Measurements from ENCODE around the gene CASKIN1. TPM values are rescaled to one million over a fixed set of nuclear protein-coding genes. Genes with fewer than 3 reads are reported as not detected.

CASKIN1 gene
- polyA plus RNA-seq, 10 donors, result 0.94 to 2.7 (median 1.5) TPM

GRCh38 chr16:2177561-2177960, 18.8 kb downstream of the CASKIN1 start:
- DNase-seq, result no peak

- no peak for DNase-seq
These were observed 19.3 kb downstream of the CASKIN1 start for GRCh38 chr16:2177101-2177500.

- no peak for DNase-seq
These were observed 20.4 kb downstream of the CASKIN1 start for GRCh38 chr16:2176047-2176446.

GRCh38 chr16:2175454-2175853, 21.0 kb downstream of the CASKIN1 start:
- DNase-seq, result no peak

GRCh38 chr16:2174396-2175131, 21.8 kb downstream of the CASKIN1 start:
- no peak for DNase-seq

GRCh38 chr16:2173916-2174315, 22.5 kb downstream of the CASKIN1 start:
- DNase-seq, result no peak

- no peak for DNase-seq
These were observed 23.0 kb downstream of the CASKIN1 start for GRCh38 chr16:2173366-2173765.

- no peak for DNase-seq
These were observed 23.6 kb downstream of the CASKIN1 start for GRCh38 chr16:2172688-2173335.

GRCh38 chr16:2171601-2172178, 24.7 kb downstream of the CASKIN1 start:
- DNase-seq, result no peak

GRCh38 chr16:2170587-2171435, 25.6 kb downstream of the CASKIN1 start:
- no peak for DNase-seq

GRCh38 chr16:2170080-2170479, 26.3 kb downstream of the CASKIN1 start:
- no peak for DNase-seq

GRCh38 chr16:2167068-2167638, 29.3 kb downstream of the CASKIN1 start:
- no peak for DNase-seq

GRCh38 chr16:2166263-2167067, 29.9 kb downstream of the CASKIN1 start:
- DNase-seq, result no peak

- no peak for DNase-seq
These were observed 30.5 kb downstream of the CASKIN1 start for GRCh38 chr16:2165861-2166260.

- DNase-seq, result no peak
These were observed 33.1 kb downstream of the CASKIN1 start for GRCh38 chr16:2163211-2163881.

- no peak for DNase-seq
These were observed 33.7 kb downstream of the CASKIN1 start for GRCh38 chr16:2162676-2163118.

- DNase-seq, result no peak
These were observed 34.5 kb downstream of the CASKIN1 start for GRCh38 chr16:2161911-2162310.

GRCh38 chr16:2160915-2161551, 35.4 kb downstream of the CASKIN1 start:
- peak in 1 of 3 donors; percentile 71 for DNase-seq

GRCh38 chr16:2159175-2159838, 37.1 kb downstream of the CASKIN1 start:
- peak in 2 of 3 donors; percentile 87 to 92 for DNase-seq
